Peyer's patch (tissue), 4 donors: Measurements from ENCODE around the gene VWA5B1.

Source experiments
- POLR2A ChIP-seq, 2 donors: fragments of 450-650 bp; IDR thresholded peaks; one replicate each; pipeline ENCODE4 v1.5.1; 2017; ENCODE audit warnings: antibody characterized with exemption in 2 of 2, mild to moderate bottlenecking in 2 of 2, moderate library complexity in 2 of 2
- TF ChIP-seq, protein P1 (sequence below), 6 experiments: fragments of 450-650 bp in 4 of 6; fragments of 200-600 bp in 2 of 6; sonication (generic) in 1 of 6; IDR thresholded peaks; one replicate each; pipeline ENCODE4 v1.5.1; 2017 to 2019; ENCODE audit warnings: antibody characterized with exemption in 6 of 6, mild to moderate bottlenecking in 3 of 6, moderate library complexity in 1 of 6

DNA sequence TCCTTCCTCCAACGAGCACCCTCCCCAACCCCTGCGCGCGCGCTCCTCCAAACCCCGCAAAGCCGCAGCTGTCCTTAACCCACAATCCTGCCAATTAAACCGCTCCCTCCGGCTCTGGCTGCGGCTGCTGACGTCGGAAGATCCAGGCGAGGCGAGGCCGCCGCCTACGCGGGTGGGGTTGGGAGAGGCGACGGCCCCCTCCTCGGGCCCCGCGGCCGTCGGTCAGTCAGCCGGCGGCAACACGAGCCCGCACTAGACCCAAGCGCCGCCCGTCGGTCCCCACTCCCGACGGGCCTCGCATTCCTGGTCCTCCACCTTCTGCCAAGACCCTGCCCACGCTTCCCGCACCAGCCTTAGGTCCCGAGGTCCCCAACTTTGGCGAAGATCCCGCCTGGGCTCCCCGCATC, 75.4 kb downstream of the VWA5B1 start:
- TF ChIP-seq, protein P1, sequence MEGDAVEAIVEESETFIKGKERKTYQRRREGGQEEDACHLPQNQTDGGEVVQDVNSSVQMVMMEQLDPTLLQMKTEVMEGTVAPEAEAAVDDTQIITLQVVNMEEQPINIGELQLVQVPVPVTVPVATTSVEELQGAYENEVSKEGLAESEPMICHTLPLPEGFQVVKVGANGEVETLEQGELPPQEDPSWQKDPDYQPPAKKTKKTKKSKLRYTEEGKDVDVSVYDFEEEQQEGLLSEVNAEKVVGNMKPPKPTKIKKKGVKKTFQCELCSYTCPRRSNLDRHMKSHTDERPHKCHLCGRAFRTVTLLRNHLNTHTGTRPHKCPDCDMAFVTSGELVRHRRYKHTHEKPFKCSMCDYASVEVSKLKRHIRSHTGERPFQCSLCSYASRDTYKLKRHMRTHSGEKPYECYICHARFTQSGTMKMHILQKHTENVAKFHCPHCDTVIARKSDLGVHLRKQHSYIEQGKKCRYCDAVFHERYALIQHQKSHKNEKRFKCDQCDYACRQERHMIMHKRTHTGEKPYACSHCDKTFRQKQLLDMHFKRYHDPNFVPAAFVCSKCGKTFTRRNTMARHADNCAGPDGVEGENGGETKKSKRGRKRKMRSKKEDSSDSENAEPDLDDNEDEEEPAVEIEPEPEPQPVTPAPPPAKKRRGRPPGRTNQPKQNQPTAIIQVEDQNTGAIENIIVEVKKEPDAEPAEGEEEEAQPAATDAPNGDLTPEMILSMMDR (IDR thresholded peaks at IDR 0.05): no peak
- TF ChIP-seq POLR2A (IDR thresholded peaks at IDR 0.05): no peak
